HFF-Myc (cell line): ENCODE measurements around the gene CCS.

Source experiments
- DNase-seq: peaks from one replicate; pipeline ENCODE4 v3.0.0-alpha.2; 2011; ENCODE audit warnings: low read depth; ENCODE audit errors: extremely low read depth
- H3K4me3 ChIP-seq: replicated peaks from 2 replicates; pipeline ENCODE4 v1.5.1; 2011; ENCODE audit warnings: low read depth, mild to moderate bottlenecking, control low read depth, low read length
- CTCF ChIP-seq: IDR thresholded peaks from 2 replicates; pipeline ENCODE4 v1.5.1; 2012; ENCODE audit warnings: mild to moderate bottlenecking, low read depth, low read length, control low read depth; ENCODE audit errors: missing control alignments

CCS gene

GRCh38 chr11:66547662-66548009, 45.3 kb upstream of the CCS start:
- H3K4me3 ChIP-seq = no peak overlapping the region
- no peak for TF ChIP-seq CTCF
- DNase-seq = no peak

GRCh38 chr11:66548041-66548440, 44.9 kb upstream of the CCS start:
- TF ChIP-seq CTCF = no peak
- no peak overlapping the region for H3K4me3 ChIP-seq
- DNase-seq = no peak

GRCh38 chr11:66548774-66549630, 44.0 kb upstream of the CCS start:
- no peak for DNase-seq
- no peak for TF ChIP-seq CTCF
- no peak overlapping the region for H3K4me3 ChIP-seq

GRCh38 chr11:66549696-66550095, 43.3 kb upstream of the CCS start:
- no peak for TF ChIP-seq CTCF
- DNase-seq = no peak
- H3K4me3 ChIP-seq = no peak overlapping the region

- TF ChIP-seq CTCF = no peak
- H3K4me3 ChIP-seq = no peak overlapping the region
- DNase-seq = no peak
Observed at GRCh38 chr11:66550887-66551286, 42.1 kb upstream of the CCS start.

- TF ChIP-seq CTCF = no peak
Observed at GRCh38 chr11:66554602-66555001, 38.4 kb upstream of the CCS start.

GRCh38 chr11:66555416-66555815, 37.6 kb upstream of the CCS start:
- H3K4me3 ChIP-seq = no peak overlapping the region
- DNase-seq = no peak
- TF ChIP-seq CTCF = no peak

More at GRCh38 chr11:66554602-66555001, 38.4 kb upstream of the CCS start:
- H3K4me3 ChIP-seq = no peak overlapping the region
- DNase-seq = no peak
